DND-41 (cell line): Measurements from ENCODE around the gene JPH3.

Source experiments
- ATAC-seq: fragments of 200-7000 bp; cut with Tn5 transposase; 3 replicates; pipeline ENCODE4 v1.9.1; 2021; ENCODE audit warnings: low read depth; ENCODE audit not compliant: insufficient read depth
- DNase-seq: peaks from one replicate; pipeline ENCODE4 v3.0.0-alpha.2; 2020
- H2AFZ ChIP-seq: 2 replicates; pipeline ENCODE4 v1.6.0; 2012; ENCODE audit warnings: low read depth, low read length
- H3K27ac ChIP-seq: 2 replicates; pipeline ENCODE4 v1.5.1; 2012; ENCODE audit warnings: low read length, inconsistent platforms
- H3K27me3 ChIP-seq: fragments of 200-600 bp; sonication (generic); 2 replicates; pipeline ENCODE4 v1.6.0; 2012; ENCODE audit warnings: low read length, mild to moderate bottlenecking, inconsistent platforms; ENCODE audit not compliant: insufficient read depth, poor library complexity
- H3K36me3 ChIP-seq: 2 replicates; pipeline ENCODE4 v1.5.1; 2012; ENCODE audit warnings: low read length, inconsistent platforms; ENCODE audit not compliant: insufficient read depth
- H3K4me1 ChIP-seq: 2 replicates; pipeline ENCODE4 v1.5.1; 2012; ENCODE audit warnings: mild to moderate bottlenecking, low read length; ENCODE audit not compliant: insufficient read depth
- H3K4me2 ChIP-seq: 2 replicates; pipeline ENCODE4 v1.6.0; 2012; ENCODE audit warnings: mild to moderate bottlenecking, moderate library complexity, low read length, inconsistent platforms; ENCODE audit not compliant: insufficient read depth
- H3K4me3 ChIP-seq, 2 experiments: fragments of 200-600 bp in 1 of 2; shearing (Covaris generic) in 1 of 2; 2 replicates each; pipeline ENCODE4 v1.5.1; 2012 to 2016; ENCODE audit warnings: inconsistent platforms in 2 of 2, low read length in 2 of 2, mild to moderate bottlenecking in 2 of 2, low read depth in 1 of 2, moderate library complexity in 1 of 2
- H3K79me2 ChIP-seq: 2 replicates; pipeline ENCODE4 v1.6.0; 2012; ENCODE audit warnings: low read length, inconsistent platforms; ENCODE audit not compliant: insufficient read depth
- H3K9ac ChIP-seq: 2 replicates; pipeline ENCODE4 v1.6.0; 2012; ENCODE audit warnings: low read depth, mild to moderate bottlenecking, inconsistent platforms, low read length, moderate library complexity
- H3K9me3 ChIP-seq: 2 replicates; pipeline ENCODE4 v1.5.1; 2012; ENCODE audit warnings: low read length, moderate library complexity, mild to moderate bottlenecking, inconsistent platforms; ENCODE audit not compliant: insufficient read depth, severe bottlenecking
- H4K20me1 ChIP-seq: 2 replicates; pipeline ENCODE4 v1.6.0; 2012; ENCODE audit warnings: low read length; ENCODE audit not compliant: insufficient read depth
- CTCF ChIP-seq: IDR thresholded peaks from 2 replicates; pipeline ENCODE4 v1.5.1; 2012; ENCODE audit warnings: borderline replicate concordance, low read length, moderate library complexity, mild to moderate bottlenecking; ENCODE audit not compliant: poor library complexity, severe bottlenecking; ENCODE audit errors: extremely low read depth
- EZH2 ChIP-seq: IDR thresholded peaks from 3 replicates; pipeline ENCODE4 v1.6.1; 2012; ENCODE audit warnings: borderline replicate concordance, low read depth, mild to moderate bottlenecking, moderate library complexity, low read length, inconsistent platforms; ENCODE audit not compliant: severe bottlenecking

The JPH3 gene

GRCh38 chr16:87636050-87636684 lies 33.9 kb downstream of the JPH3 start:
- no peak overlapping the region for H3K9ac ChIP-seq
- H3K9me3 ChIP-seq, result peaks cover 3% of the 10 kb centered on the region
- no peaks in the 10 kb centered on the region for H3K36me3 ChIP-seq
- no peaks in the 10 kb centered on the region for H3K79me2 ChIP-seq
- H3K4me3 ChIP-seq, result no peak overlapping the region
- H3K4me1 ChIP-seq, result 0 out of 2 replicates have a peak, but pooled peaks cover 3% of the 10 kb centered on the region
- peak; percentile 85 for ATAC-seq
- H4K20me1 ChIP-seq, result no peaks in the 10 kb centered on the region
- DNase-seq, result peak; percentile 68
- TF ChIP-seq CTCF (peak; percentile 67), EZH2 (no peak)
- H3K27me3 ChIP-seq, result peaks cover 9% of the 10 kb centered on the region
- no peak overlapping the region for H3K4me2 ChIP-seq
- H3K27ac ChIP-seq, result no peak overlapping the region
- no peak overlapping the region for H2AFZ ChIP-seq

GRCh38 chr16:87636741-87637140 lies 34.4 kb downstream of the JPH3 start:
- Histone ChIP-seq H3K9ac (no peak overlapping the region), H4K20me1 (no peaks in the 10 kb centered on the region), H3K27me3 (peaks cover 9% of the 10 kb centered on the region), H3K4me3 (no peak overlapping the region), H3K9me3 (no peaks in the 10 kb centered on the region), H3K36me3 (no peaks in the 10 kb centered on the region), H2AFZ (no peak overlapping the region), H3K27ac (no peak overlapping the region), H3K4me1 (0 out of 2 replicates have a peak, but pooled peaks cover 3% of the 10 kb centered on the region), H3K4me2 (no peak overlapping the region), H3K79me2 (no peaks in the 10 kb centered on the region)
- ATAC-seq, result no peak
- TF ChIP-seq CTCF (no peak), EZH2 (no peak)
- no peak for DNase-seq

GRCh38 chr16:87637357-87637756 lies 35.0 kb downstream of the JPH3 start:
- Histone ChIP-seq H3K4me3 (no peak overlapping the region), H3K9me3 (no peaks in the 10 kb centered on the region), H3K4me2 (no peak overlapping the region), H4K20me1 (no peaks in the 10 kb centered on the region), H3K36me3 (no peaks in the 10 kb centered on the region), H3K9ac (no peak overlapping the region), H3K4me1 (0 out of 2 replicates have a peak, but pooled peaks cover 3% of the 10 kb centered on the region), H3K27ac (no peak overlapping the region), H3K27me3 (peaks cover 9% of the 10 kb centered on the region), H2AFZ (no peak overlapping the region), H3K79me2 (no peaks in the 10 kb centered on the region)
- no peak for ATAC-seq
- TF ChIP-seq CTCF, result no peak
- no peak for TF ChIP-seq EZH2
- no peak for DNase-seq

GRCh38 chr16:87638736-87639135 lies 36.4 kb downstream of the JPH3 start:
- H3K27ac ChIP-seq, result no peak overlapping the region
- no peaks in the 10 kb centered on the region for H3K79me2 ChIP-seq
- DNase-seq, result no peak
- no peak overlapping the region for H3K9ac ChIP-seq
- no peaks in the 10 kb centered on the region for H4K20me1 ChIP-seq
- H3K9me3 ChIP-seq, result no peaks in the 10 kb centered on the region
- peaks cover 9% of the 10 kb centered on the region for H3K27me3 ChIP-seq
- H2AFZ ChIP-seq, result no peak overlapping the region
- 0 out of 2 replicates have a peak, but pooled peaks cover 3% of the 10 kb centered on the region for H3K4me1 ChIP-seq
- no peaks in the 10 kb centered on the region for H3K36me3 ChIP-seq
- no peak overlapping the region for H3K4me2 ChIP-seq
- TF ChIP-seq EZH2 (no peak), CTCF (no peak)
- no peak for ATAC-seq
- H3K4me3 ChIP-seq, result no peak overlapping the region
